Measurements from ENCODE around the gene TVP23A.

- TF ChIP-seq CTCF (IDR thresholded peaks at IDR 0.05) (no peak), ZFX (IDR thresholded peaks at IDR 0.05; ENCODE audit: borderline replicate concordance) (no peak)
Observed at GRCh38 chr16:10865991-10866966, 47.7 kb upstream of the TVP23A start.
